HG02588 (cell line): ENCODE data around the gene CACNA2D4.
"Not testable (repeated sequence)": the region's sequence is repeated elsewhere in the genome, so short reads cannot be mapped to it uniquely, and the experiment has no call there.

Source experiments
- ATAC-seq: cut with Tn5 transposase; IDR thresholded peaks from one replicate; pipeline ENCODE4 v1.9.1; 2021; ENCODE audit warnings: mild to moderate bottlenecking, moderate library complexity; ENCODE audit not compliant: unreplicated experiment

Gene CACNA2D4

DNA sequence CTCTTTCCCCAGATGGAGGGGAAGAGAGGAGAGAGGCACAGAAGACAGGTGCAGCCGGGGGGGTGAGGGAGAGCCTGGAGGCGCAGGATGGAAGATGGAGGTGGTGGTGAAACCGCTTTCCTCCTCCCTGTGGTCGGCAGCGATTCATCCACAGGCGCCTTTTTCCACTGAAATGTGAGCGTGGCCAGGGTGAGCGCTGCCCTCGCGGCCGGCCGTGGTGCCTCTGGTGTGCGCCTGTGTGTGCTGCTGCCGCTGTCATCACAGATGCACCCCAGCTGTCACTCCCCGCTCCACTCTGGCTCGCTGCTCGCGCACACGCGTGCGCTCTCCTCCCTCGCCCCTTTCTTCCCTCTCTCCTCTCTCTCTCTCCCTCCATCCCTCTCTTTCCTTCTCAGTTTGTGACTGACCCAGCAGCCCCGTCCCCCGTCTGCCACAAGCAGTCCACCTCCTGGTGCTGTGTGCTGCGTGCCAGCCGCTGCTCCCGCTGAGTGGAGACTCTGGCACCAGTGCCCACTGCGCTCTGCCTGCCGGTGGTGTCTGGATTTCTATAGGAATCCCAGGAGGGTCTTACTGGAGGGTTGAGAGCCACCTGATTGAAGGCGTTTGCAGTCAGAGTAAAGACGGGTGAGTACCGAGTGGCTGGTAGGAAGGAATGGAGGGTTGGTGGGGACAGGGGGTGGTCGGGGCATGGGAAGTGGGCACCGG is 98.1 kb downstream of the CACNA2D4 start, which contains the start of gene LRTM2:
TSS of gene LRTM2 (plus strand) at position 375 of the 705 bp plus-strand sequence. CDS start 7,584 bp downstream, outside the sequence.
- ATAC-seq = no peak

DNA sequence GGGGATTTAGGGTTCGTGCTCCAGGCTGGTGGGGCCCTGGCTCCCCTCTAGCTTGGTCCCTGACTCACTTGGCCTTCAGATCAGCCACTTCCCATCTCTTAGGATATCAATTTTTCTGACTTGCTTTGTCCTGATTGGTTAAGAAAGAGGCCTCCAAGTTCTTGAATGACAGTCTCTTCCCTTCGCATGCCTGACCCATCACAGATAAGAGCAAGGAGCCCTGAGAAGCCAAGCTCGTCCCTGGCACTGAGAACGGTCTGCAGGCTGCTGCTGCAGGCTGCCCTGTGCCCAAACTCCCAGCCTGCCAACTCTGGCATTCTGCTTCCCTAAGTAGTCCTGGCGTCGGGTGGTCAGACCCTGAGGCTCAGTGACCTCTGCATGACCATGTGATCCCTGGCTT is 98.9 kb downstream of the CACNA2D4 start:
- ATAC-seq = no peak

DNA sequence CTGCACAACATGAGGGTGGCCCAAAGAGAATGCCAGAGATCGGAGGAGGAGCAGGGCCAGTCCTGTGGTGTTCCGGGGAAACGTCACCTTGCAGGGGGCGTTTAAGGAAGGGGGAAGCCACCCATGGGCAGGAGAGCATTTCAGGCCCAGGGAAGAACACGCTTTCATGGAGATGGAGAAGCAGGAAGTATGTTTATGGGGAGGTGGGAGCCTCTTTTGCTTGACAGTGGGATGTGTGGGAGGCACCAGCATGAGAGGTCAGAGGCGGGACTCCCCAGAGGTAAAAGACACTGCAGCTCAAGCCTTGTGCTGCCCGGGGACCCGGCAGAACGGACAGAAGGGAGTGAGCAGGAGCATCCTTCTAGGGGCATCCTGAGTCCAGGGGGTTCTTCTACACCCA is 99.4 kb downstream of the CACNA2D4 start:
- ATAC-seq = no peak

GRCh38 chr12:1817928-1818327 is 100.5 kb downstream of the CACNA2D4 start:
- ATAC-seq = not testable (repeated sequence)

GRCh38 chr12:1816730-1817348 is 101.6 kb downstream of the CACNA2D4 start:
- ATAC-seq = no peak

- ATAC-seq = no peak
Observed at GRCh38 chr12:1815814-1816729, 102.4 kb downstream of the CACNA2D4 start.

DNA sequence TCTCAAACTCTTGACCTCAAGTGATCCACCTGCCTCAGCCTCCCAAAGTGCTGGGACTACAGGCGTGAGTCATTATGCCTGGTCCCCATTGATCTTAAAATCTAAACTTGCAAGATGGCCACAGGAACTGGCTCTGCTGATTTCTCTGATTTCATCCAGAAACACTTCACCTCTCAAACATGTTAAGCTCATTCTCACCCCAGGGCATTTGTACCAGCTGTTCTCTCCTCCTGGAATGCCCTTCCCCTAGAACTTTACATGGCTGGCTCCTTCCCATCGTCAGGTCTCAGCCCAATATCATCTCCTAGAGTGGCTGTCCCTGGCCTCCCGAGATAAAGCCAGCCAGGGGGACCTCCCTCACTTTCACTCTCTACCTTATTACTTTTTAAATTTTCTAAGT is 103.3 kb downstream of the CACNA2D4 start:
- no peak for ATAC-seq

DNA sequence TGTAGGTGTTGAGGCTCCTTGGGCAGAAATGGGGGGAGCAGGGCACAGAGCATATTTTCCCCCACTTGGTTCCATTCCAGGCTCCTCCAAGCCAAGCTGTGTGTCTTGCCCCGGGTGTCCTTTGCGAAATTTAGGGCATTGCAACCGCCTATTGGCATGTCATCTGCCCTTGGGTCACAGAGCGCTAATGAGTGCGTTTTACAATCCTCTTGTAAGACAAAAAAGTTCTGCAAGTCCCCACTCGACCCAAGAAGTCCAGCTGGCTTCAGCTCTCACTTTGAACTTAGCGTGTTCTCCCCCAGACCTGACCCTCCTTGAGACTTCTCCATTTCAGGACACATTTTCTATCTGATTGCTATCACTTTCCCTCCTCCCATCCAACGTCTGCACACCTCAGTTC is 104.2 kb downstream of the CACNA2D4 start:
- ATAC-seq = no peak

GRCh38 chr12:1812650-1813302 is 105.7 kb downstream of the CACNA2D4 start:
- no peak for ATAC-seq

GRCh38 chr12:1811948-1812291 is 106.5 kb downstream of the CACNA2D4 start:
- ATAC-seq = no peak

- no peak for ATAC-seq
Observed at GRCh38 chr12:1811281-1811947, 107.0 kb downstream of the CACNA2D4 start.

DNA sequence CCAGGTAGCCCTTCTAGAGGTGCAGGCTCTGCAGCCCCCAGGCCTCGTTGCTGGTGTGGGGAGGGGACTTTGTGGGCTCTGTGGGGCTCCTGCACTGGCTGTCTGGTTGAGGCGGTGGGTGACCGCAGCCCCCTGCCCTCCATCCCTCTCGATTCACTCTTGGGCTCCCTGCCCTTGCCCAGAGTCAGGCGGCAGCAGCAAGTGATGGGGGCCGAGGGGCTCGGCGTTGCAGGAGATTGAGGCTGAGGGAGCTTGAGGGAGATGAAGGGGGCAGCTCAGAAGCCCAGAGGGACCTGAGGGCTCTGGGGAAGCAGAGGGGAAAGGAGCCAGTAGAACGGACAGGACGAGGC is 107.5 kb downstream of the CACNA2D4 start:
- no peak for ATAC-seq

DNA sequence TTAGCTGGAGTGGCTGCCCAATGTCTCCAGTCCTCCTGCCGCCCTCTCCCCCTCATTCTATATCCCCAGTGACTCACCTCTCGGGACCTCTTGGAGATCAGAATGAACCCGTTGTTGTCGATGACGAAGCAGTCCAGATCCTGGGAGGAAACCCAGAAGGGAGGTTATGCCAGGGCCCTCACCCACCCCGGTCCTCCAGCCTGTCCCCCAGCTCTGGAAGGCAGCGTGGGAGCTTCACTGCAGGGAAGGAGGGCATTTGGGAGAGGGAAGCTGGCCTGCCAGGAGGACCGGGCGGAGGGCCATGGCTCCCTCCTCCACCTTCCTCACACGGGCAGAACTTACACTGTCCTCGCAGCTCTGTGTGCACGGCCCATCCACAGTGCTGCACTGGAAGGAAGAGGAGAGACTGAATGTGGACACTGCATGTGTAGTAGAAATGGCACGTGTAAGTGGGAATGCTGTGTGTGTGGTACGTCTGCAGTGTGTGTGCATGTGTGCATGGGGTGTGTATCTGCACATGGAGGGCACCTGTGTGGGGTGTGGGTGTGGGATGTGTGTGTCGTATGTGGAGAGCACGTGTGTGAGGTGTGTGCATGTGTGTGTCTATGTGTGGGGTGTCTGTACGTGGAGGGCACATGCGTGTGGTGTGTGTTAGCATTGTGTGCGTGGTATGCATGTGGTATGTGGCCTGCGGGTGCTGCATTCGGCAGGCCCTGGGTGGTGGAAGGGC is 108.1 kb downstream of the CACNA2D4 start:
- no peak for ATAC-seq

GRCh38 chr12:1809591-1810190 is 108.8 kb downstream of the CACNA2D4 start:
- no peak for ATAC-seq

- no peak for ATAC-seq
Observed at GRCh38 chr12:1808798-1809480, 109.5 kb downstream of the CACNA2D4 start.

- no peak for ATAC-seq
Observed at GRCh38 chr12:1808036-1808797, 110.2 kb downstream of the CACNA2D4 start.

DNA sequence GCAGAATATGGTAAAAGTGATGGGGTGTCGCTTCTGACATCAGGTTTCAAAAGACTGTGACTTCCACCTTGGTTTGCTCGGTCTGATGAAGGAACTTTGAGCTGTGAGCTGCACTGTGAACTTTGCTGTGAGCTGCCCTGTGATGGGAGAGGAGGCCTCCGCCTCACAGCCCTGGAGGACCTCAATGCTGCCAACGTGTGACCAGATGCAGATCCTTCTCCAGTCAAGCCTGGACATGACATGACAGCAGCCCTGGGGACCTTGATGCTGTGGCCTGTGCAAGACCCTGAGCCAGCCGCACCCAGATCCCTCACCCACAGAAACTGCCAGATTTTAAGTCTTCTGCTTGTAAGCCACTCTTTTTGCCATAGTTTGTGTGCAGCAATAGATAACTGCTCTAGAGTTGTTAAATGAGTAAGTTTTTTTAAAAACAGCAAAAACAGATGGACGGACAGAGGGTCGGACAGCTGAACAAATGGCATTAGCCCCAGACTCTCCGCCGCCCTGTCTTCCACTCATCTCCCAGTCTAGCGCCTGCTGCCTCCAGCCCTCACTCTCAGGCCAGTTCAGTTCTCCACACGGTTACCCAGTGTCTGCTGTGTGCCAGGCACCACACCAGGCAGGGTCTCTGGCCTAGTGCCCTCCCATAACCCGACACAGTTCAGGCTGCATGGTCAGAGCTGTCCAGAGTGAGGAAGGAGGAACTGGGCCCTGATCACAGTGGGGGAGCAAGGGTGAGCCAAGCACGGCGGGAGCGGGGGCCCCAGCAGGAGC is 111.2 kb downstream of the CACNA2D4 start:
- ATAC-seq = no peak
